IMR-90 (cell line): ENCODE results near the gene WWC1. TPM values are rescaled to one million over a fixed set of nuclear protein-coding genes. Genes with fewer than 3 reads are reported as not detected.

Experiments
- ATAC-seq: fragments of 200-7000 bp; cut with Tn5 transposase; 2 replicates; pipeline ENCODE4 v1.9.1; 2020; ENCODE audit warnings: low read depth, mild to moderate bottlenecking, moderate library complexity
- BruUV-seq: library from RNA; stranded (reverse); fragments of 400-500 nt; replicated peaks from 2 replicates; lab custom pipeline; 2021; lab: Mats Ljungman, UMichigan
- CTCF ChIA-PET: fragments of 300-600 bp; formaldehyde crosslinking; extraction: SDS; loops from one replicate; lab custom pipeline; 2021; ENCODE audit warnings: antibody characterized with exemption; lab: Yijun Ruan, JAX
- POLR2A ChIA-PET: fragments of 300-600 bp; sonication (Branson Sonifier 250); formaldehyde crosslinking; loops from one replicate; lab custom pipeline; 2022; ENCODE audit warnings: antibody characterized with exemption; ENCODE audit not compliant: unreplicated experiment; lab: Charles Lee
- DNase-seq: peaks from one replicate; pipeline ENCODE4 v3.0.0; 2013
- H2AFZ ChIP-seq: replicated peaks from 2 replicates; pipeline ENCODE3; 2013; ENCODE audit warnings: low read length, mild to moderate bottlenecking; ENCODE audit not compliant: poor library complexity
- H2AK5ac ChIP-seq: 2 replicates; pipeline ENCODE4 v1.6.1; 2013; ENCODE audit warnings: low read depth, low read length, inconsistent platforms
- H2AK9ac ChIP-seq: replicated peaks from 2 replicates; pipeline ENCODE3; 2013; ENCODE audit warnings: mild to moderate bottlenecking, low read depth, low read length, moderate library complexity; ENCODE audit not compliant: poor library complexity
- H2BK120ac ChIP-seq: 2 replicates; pipeline ENCODE4 v1.6.1; 2013; ENCODE audit warnings: low read depth, low read length, inconsistent platforms
- H2BK15ac ChIP-seq: 3 replicates; pipeline ENCODE4 v1.6.1; 2013; ENCODE audit warnings: low read depth, low read length, inconsistent platforms
- H2BK20ac ChIP-seq: 2 replicates; pipeline ENCODE4 v1.6.1; 2013; ENCODE audit warnings: low read depth, mild to moderate bottlenecking, inconsistent platforms, low read length, moderate library complexity
- H2BK5ac ChIP-seq: 2 replicates; pipeline ENCODE4 v1.6.1; 2013; ENCODE audit warnings: mild to moderate bottlenecking, low read depth, low read length, inconsistent platforms; ENCODE audit not compliant: poor library complexity, severe bottlenecking
- H3K14ac ChIP-seq: replicated peaks from 2 replicates; pipeline ENCODE4 v1.6.1; 2013; ENCODE audit warnings: low read depth, low read length, inconsistent platforms
- H3K18ac ChIP-seq: 2 replicates; pipeline ENCODE4 v1.6.1; 2013; ENCODE audit warnings: low read depth, low read length, control low read depth
- H3K23ac ChIP-seq: 2 replicates; pipeline ENCODE4 v1.6.1; 2013; ENCODE audit warnings: low read depth, low read length, inconsistent platforms
- H3K27ac ChIP-seq: 2 replicates; pipeline ENCODE4 v1.5.1; 2013; ENCODE audit warnings: mild to moderate bottlenecking, control low read depth, low read length; ENCODE audit not compliant: insufficient read depth
- H3K27me3 ChIP-seq: 2 replicates; pipeline ENCODE4 v1.6.1; 2013; ENCODE audit warnings: low read length; ENCODE audit not compliant: control insufficient read depth, insufficient read depth
- H3K36me3 ChIP-seq: 2 replicates; pipeline ENCODE4 v1.6.1; 2013; ENCODE audit warnings: low read length, mixed read lengths; ENCODE audit not compliant: control insufficient read depth, insufficient read depth
- H3K4ac ChIP-seq: 2 replicates; pipeline ENCODE4 v1.6.1; 2013; ENCODE audit warnings: low read depth, low read length, inconsistent platforms
- H3K4me1 ChIP-seq: 2 replicates; pipeline ENCODE4 v1.6.1; 2013; ENCODE audit warnings: low read length, mixed read lengths; ENCODE audit not compliant: control insufficient read depth, insufficient read depth
- H3K4me2 ChIP-seq: 2 replicates; pipeline ENCODE4 v1.6.1; 2013; ENCODE audit warnings: low read depth, mild to moderate bottlenecking, control low read depth, low read length, moderate library complexity
- H3K4me3 ChIP-seq: 2 replicates; pipeline ENCODE4 v1.5.1; 2013; ENCODE audit warnings: low read depth, mild to moderate bottlenecking, control low read depth, low read length, moderate library complexity; ENCODE audit not compliant: insufficient read depth
- H3K56ac ChIP-seq: 2 replicates; pipeline ENCODE4 v1.6.1; 2013; ENCODE audit warnings: low read length, inconsistent platforms; ENCODE audit not compliant: insufficient read depth; ENCODE audit errors: extremely low read depth
- H3K79me1 ChIP-seq, 2 experiments: 2 replicates each; pipeline ENCODE4 v1.6.1; 2013; ENCODE audit warnings: low read length in 2 of 2, inconsistent platforms in 1 of 2, low read depth in 1 of 2
- H3K9ac ChIP-seq: 2 replicates; pipeline ENCODE4 v1.6.1; 2013; ENCODE audit warnings: low read depth, low read length, control low read depth
- H3K9me1 ChIP-seq: 2 replicates; pipeline ENCODE4 v1.6.1; 2013; ENCODE audit warnings: low read length, inconsistent platforms; ENCODE audit not compliant: insufficient read depth
- H3K9me3 ChIP-seq: 2 replicates; pipeline ENCODE4 v1.6.1; 2013; ENCODE audit warnings: low read length; ENCODE audit not compliant: control insufficient read depth, insufficient read depth
- H4K20me1 ChIP-seq: 2 replicates; pipeline ENCODE4 v1.6.1; 2013; ENCODE audit warnings: low read length, inconsistent platforms; ENCODE audit not compliant: insufficient read depth
- H4K5ac ChIP-seq: 2 replicates; pipeline ENCODE4 v1.6.1; 2013; ENCODE audit warnings: mild to moderate bottlenecking, low read depth, low read length, control low read depth
- H4K8ac ChIP-seq, 2 experiments: 2 replicates each; pipeline ENCODE4 v1.6.1; 2013; ENCODE audit warnings: low read depth in 2 of 2, low read length in 2 of 2, control low read depth in 1 of 2, inconsistent platforms in 1 of 2
- H4K91ac ChIP-seq: 2 replicates; pipeline ENCODE4 v1.6.1; 2013; ENCODE audit warnings: low read depth, low read length, inconsistent platforms; ENCODE audit not compliant: insufficient read depth
- BHLHE40 ChIP-seq: fragments of 150-350 bp; IDR thresholded peaks from 2 replicates; pipeline ENCODE4 v1.6.1; 2016; ENCODE audit warnings: mild to moderate bottlenecking, low read depth, low read length
- CEBPB ChIP-seq: IDR thresholded peaks from 2 replicates; pipeline ENCODE4 v1.6.1; 2012; ENCODE audit warnings: low read depth, low read length, improper control_type of control experiment
- MXI1 ChIP-seq: IDR thresholded peaks from 2 replicates; pipeline ENCODE4 v1.6.1; 2012; ENCODE audit warnings: low read depth, mild to moderate bottlenecking, low read length, moderate library complexity, borderline replicate concordance
- NFE2L2 ChIP-seq: fragments of 150-350 bp; IDR thresholded peaks from 2 replicates; pipeline ENCODE4 v1.6.1; 2016; ENCODE audit warnings: low read depth, mild to moderate bottlenecking, low read length
- RAD21 ChIP-seq: IDR thresholded peaks from 2 replicates; pipeline ENCODE4 v1.6.1; 2012; ENCODE audit warnings: low read length, improper control_type of control experiment
- RCOR1 ChIP-seq: IDR thresholded peaks from 2 replicates; pipeline ENCODE4 v1.6.1; 2012; ENCODE audit warnings: mild to moderate bottlenecking, low read length, improper control_type of control experiment; ENCODE audit not compliant: insufficient replicate concordance
- WGBS, 2 experiments: methylation state at CpG; one replicate each; pipeline versions ENCODE4 v1.1.5 to v1.1.7; 2013; ENCODE audit warnings: missing lambda C conversion rate in 2 of 2; ENCODE audit not compliant: insufficient read length in 1 of 2; ENCODE audit errors: extremely low coverage in 2 of 2; 5-methylcytosine and 5-hydroxymethylcytosine counted together
- dilution Hi-C: fragments of 300-500 bp; cut with HindIII; formaldehyde crosslinking; loops from one replicate; pipeline ENCODE4 v1.14.3; 2018; ENCODE audit warnings: low sequenced_read_pairs; ENCODE audit not compliant: unreplicated experiment
- in situ Hi-C: fragments of 300-500 bp; cut with MboI; formaldehyde crosslinking; loops from 3 replicates; pipeline ENCODE4 v1.14.3; 2019; ENCODE audit warnings: low sequenced_read_pairs, inconsistent platforms, mixed read lengths
- intact Hi-C: fragments of 100-400 bp; cut with micrococcal nuclease; formaldehyde crosslinking; loops from 2 replicates; pipeline ENCODE4 v1.10.0; 2022
- polyA plus RNA-seq, 3 experiments: library from polyadenylated mRNA; depleted of rRNA; stranded (reverse); fragments of >200 nt; gene quantifications; 2 replicates each; pipeline ENCODE4 v1.2.3, GENCODE V29; 2012; ENCODE audit warnings: low replicate concordance in 1 of 3
- total RNA-seq: library from RNA; depleted of rRNA; stranded (reverse); fragments of >200 nt; gene quantifications from 2 replicates; pipeline ENCODE4 v1.2.3, GENCODE V29; 2012

WWC1 gene
- total and polyA plus RNA-seq, 2 of the 4 experiments (the other 2 are of a cell fraction) = 9.1 to 10.3 TPM

DNA sequence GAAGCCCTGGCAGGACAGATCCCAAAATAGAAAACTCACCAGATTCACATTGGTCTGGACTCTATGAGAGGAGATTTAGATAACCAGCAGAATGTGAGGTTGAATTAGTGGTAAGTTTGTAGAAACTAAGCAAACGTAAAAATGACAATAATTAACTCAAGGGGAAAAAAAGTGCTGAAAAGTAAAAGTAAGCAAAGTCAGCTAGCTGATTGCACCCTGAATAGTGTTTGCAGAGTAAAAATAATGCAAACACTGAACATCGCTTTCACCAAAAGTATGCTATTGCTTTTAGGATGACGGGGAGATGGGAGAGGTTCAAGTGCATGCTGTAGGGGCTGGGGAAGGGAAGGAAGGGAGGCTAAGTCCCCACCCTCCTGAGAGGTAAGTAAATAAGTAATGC lies 102.3 kb downstream of the WWC1 start:
- ChIA-PET POLR2A (no interaction called here), CTCF (no interaction called here)
- BruUV-seq = no TSS peak
- H3K4me3 ChIP-seq = no peak overlapping the region
- H4K5ac ChIP-seq = no peak overlapping the region
- no peak overlapping the region for H2BK20ac ChIP-seq
- H2BK15ac ChIP-seq = no peak overlapping the region
- no peak overlapping the region for H2AK5ac ChIP-seq
- no peak overlapping the region for H3K18ac ChIP-seq
- H3K9me3 ChIP-seq = 0 out of 2 replicates have a peak, but pooled peaks cover 2% of the 10 kb centered on the region
- H2BK120ac ChIP-seq = no peak overlapping the region
- no peak overlapping the region for H3K4me2 ChIP-seq
- peaks cover 5% of the 10 kb centered on the region for H3K36me3 ChIP-seq
- no CpG with 5 or more reads among the region's 3 CpGs for WGBS, 2 experiments
- H3K14ac ChIP-seq = no peak overlapping the region
- dilution Hi-C loops = no loop called here
- H2AK9ac ChIP-seq = no peak overlapping the region
- no peak overlapping the region for H2BK5ac ChIP-seq
- ATAC-seq (no peak), DNase-seq (no peak)
- no peaks in the 10 kb centered on the region; the same call in 1 of the 2 replicates for H3K9me1 ChIP-seq
- H2AFZ ChIP-seq = no peak overlapping the region
- H3K23ac ChIP-seq = no peak overlapping the region
- H4K91ac ChIP-seq = no peak overlapping the region
- H4K20me1 ChIP-seq = no peaks in the 10 kb centered on the region
- H4K8ac ChIP-seq = no peak overlapping the region
- no peaks in the 10 kb centered on the region for H3K4me1 ChIP-seq
- no peak overlapping the region for H3K9ac ChIP-seq
- H3K56ac ChIP-seq = no peak overlapping the region
- in situ Hi-C loops = no loop called here
- H3K79me1 ChIP-seq = no peaks in the 10 kb centered on the region
- no peak overlapping the region for H3K27ac ChIP-seq
- H3K4ac ChIP-seq = no peak overlapping the region
- no peaks in the 10 kb centered on the region for H3K27me3 ChIP-seq
- no peak for TF ChIP-seq RCOR1
- TF ChIP-seq NFE2L2 = no peak
- TF ChIP-seq BHLHE40 = no peak
- TF ChIP-seq MXI1 = no peak
- no peak for TF ChIP-seq CEBPB
- no peak for TF ChIP-seq RAD21
- intact Hi-C loops = no loop called here
